ENCODE measurements around the gene PRL. TPM values are rescaled to one million over a fixed set of nuclear protein-coding genes. Genes with fewer than 3 reads are reported as not detected.

PRL gene
- total RNA-seq, 2 donors from 2014 or later, result not detected

DNA sequence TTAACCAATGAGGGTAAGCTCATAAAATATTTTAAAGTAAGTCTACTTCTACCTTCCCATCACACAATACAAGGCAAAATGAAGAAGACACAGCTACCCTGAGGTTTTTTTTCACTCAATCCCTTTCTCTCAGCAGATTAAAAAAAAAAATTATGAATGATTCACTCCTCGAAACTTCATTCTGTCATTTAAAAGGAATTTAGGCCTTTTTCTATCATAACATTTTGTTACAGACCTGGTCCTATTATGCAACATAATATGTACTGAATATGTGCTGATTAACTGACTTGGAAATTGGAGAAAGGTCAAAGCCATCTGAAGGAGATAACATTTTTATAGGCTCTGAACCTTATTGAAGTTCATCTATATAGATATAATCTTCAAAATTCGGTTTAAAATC, 45.5 kb downstream of the PRL start:
- Mint-ChIP-seq H3K36me3 (no peaks in the 10 kb centered on the region), H3K9me3 (peaks cover 0 to 3% of the 10 kb centered on the region in 2 donors), H3K27ac (no peak overlapping the region)
- no peak for DNase-seq (ENCODE audit: low spot score in 2 of 2)
- ATAC-seq, result no peak

DNA sequence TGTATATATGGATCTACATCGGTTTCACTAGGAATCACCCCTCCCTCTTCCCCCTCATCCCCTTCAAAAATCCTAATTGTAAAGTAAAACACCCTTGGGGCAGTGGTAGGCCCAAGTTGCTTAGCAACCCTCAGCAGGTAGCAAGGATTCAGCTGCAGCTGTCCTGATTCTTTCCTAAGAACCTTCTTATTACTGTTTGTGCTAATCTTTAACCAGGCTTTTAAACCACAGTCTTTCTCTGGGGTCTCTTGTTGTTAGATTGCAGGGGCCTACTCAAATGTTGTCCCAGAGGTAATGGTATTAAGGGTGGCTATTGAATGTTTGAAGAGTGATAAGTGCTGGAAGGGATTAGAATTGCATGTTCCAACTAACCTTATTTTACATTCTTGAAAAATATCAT, 46.4 kb downstream of the PRL start:
- Mint-ChIP-seq H3K9me3 (peaks cover 0 to 3% of the 10 kb centered on the region in 2 donors), H3K27ac (no peak overlapping the region), H3K36me3 (no peaks in the 10 kb centered on the region)
- no peak for DNase-seq (ENCODE audit: low spot score in 2 of 2)
- ATAC-seq, result no peak

DNA sequence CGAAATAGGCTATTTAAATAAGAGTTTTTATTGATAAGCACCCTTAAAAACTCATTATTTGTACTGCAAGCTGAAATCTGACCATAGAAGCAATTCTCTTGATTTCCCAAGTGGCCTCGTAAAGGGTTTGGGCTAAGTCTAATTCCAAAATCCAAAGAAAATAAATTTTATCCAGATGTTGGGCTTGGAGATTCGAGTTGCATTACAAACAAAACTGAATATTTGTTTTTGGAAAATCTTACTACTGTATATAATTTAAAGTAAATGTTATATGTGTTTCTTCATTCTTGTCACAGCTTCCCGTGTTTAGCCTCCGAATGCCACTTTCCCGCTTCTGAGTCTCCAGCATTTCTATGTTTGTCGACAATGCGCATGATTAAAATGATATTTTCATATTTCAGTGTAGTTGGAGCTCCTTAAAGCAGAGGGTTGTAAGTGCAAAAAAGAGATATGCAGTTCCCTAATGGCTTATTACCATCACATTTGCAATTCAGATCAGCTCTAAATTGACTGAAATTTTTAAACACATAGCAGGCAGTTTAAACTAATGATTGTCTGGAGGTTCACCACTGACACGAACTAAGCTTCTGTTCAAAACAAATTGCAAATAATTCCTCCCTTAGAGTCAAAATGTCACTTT, 47.0 kb downstream of the PRL start:
- no peak overlapping the region for H3K27ac Mint-ChIP-seq
- H3K36me3 Mint-ChIP-seq, result no peaks in the 10 kb centered on the region
- ATAC-seq (no peak), DNase-seq (ENCODE audit: low spot score in 2 of 2) (no peak)
- peaks cover 0 to 3% of the 10 kb centered on the region in 2 donors for H3K9me3 Mint-ChIP-seq

DNA sequence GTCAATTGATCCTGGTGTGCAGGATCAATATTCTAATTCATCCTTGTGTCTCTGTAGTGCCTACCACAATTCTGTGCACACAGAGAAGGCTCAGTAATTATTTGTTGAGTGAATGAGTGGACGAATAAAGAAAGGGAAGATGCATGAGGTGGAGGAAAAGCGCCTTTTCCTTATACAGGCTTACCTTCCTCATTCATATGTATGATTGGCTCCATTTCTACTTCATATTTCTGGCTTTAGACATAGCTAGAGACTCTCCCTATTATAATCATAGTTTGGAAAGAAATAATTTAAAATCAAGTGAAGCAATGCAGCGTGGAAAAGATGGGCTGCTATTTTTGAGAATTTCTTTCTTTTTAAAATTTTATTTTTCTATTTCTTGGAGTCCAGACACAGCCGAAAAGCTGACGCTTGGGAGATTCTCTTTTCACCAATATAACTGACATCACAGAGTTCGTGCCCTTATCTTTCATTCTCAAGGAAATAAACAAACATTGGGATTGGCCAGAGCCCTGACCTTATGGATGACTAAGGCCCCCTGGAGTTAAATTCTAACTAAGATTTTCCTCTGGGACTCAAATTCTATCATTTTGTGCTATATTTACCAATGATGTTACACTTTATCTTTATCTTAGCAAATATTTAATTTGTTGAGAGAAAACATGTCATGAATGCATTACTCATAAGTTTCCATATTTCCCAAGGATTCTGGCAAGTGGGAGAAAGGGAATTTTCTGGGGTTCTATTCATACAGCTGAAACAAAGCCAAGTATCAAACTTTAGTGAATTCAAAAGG, 48.1 kb downstream of the PRL start:
- peaks cover 0 to 3% of the 10 kb centered on the region in 2 donors for H3K9me3 Mint-ChIP-seq
- ATAC-seq (no peak), DNase-seq (ENCODE audit: low spot score in 2 of 2) (no peak)
- H3K27ac Mint-ChIP-seq, result no peak overlapping the region
- no peaks in the 10 kb centered on the region for H3K36me3 Mint-ChIP-seq

DNA sequence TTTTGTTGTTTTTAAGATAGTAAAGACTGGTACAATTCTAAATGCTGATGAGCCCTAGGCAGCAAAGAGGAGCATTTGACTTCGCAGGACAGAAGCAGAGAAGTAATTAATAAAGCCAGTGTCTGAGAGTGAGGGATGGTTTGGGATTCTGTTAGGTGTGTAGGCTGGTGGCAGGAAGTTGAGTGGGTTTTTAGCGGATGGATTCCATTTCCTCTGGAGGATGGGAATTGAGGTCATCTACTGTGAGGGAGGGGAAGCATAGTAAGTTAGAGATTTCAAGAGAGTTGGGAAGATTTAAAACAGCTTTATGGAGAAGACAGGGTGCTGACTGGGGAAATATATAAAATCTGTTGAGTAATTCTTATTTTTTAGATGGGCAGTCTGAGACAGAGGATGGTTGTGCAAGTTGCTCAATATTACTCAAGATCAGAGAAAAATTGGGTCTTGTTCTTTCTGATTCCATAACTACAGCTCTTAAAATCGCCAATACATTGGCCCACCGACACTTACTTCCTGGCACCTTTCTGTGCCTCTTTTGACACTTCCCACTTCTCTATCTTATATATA, 48.8 kb downstream of the PRL start:
- Mint-ChIP-seq H3K27ac (no peak overlapping the region), H3K9me3 (peaks cover under 1 to 3% of the 10 kb centered on the region in 2 donors), H3K36me3 (no peaks in the 10 kb centered on the region)
- no peak for DNase-seq (ENCODE audit: low spot score in 2 of 2)
- ATAC-seq, result no peak

DNA sequence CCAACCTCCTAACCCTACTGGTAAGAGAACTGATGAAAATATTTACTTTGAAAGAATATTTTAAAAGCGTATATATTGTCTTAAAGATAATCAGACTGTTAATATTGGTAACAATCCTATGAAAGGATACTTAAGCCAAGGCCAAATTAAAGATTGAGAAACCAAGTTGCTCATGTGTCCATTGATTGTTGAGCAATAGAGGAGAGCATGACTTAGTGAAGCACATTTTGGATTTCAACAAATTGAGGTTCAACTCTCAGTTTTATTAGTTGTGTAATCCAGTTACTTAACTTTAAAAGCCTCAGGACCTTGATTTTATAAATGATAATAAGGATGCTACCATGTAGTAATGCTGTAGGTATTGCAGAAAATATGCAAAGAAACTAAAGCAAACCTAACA, 56.8 kb downstream of the PRL start:
- Mint-ChIP-seq H3K9me3 (peaks cover 22 to 24% of the 10 kb centered on the region in 2 donors), H3K36me3 (peaks cover 0 to 5% of the 10 kb centered on the region in 2 donors), H3K27ac (no peak overlapping the region)
- no peak for DNase-seq (ENCODE audit: low spot score in 2 of 2)
- ATAC-seq, result no peak

DNA sequence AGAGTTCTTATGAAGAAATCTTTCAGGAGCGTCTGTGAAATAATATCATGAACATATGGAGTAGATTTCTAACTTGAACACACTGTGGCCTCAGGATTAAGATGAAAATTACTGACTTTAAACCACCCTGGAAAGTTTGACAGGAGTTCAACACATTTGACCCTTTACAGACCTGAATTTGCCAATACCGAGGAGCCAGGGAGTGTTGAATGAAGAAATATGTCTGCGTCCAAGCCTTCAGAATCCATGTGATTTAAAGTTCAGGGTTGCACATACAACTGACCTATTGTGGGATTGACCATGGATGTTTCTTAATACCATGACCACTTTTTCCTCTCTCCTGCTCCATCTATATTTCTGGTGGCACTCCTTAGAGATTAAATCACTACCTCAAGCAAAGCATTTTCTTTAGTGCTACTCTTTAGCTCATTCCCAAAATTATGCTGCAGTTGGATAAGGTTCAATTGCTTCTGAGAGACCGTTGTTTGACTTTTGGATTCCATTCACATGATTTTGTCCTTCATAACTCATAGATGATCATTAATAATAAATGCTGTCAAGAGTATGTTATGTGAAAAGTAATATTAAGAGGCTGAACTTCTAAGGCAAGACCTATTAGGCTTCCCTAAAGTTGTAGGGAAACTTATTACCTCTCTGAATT, 57.4 kb downstream of the PRL start:
- H3K36me3 Mint-ChIP-seq, result peaks cover 0 to 5% of the 10 kb centered on the region in 2 donors
- no peak for ATAC-seq
- no peak for DNase-seq (ENCODE audit: low spot score in 2 of 2)
- H3K27ac Mint-ChIP-seq, result no peak overlapping the region
- H3K9me3 Mint-ChIP-seq, result peaks cover 22 to 27% of the 10 kb centered on the region in 2 donors

DNA sequence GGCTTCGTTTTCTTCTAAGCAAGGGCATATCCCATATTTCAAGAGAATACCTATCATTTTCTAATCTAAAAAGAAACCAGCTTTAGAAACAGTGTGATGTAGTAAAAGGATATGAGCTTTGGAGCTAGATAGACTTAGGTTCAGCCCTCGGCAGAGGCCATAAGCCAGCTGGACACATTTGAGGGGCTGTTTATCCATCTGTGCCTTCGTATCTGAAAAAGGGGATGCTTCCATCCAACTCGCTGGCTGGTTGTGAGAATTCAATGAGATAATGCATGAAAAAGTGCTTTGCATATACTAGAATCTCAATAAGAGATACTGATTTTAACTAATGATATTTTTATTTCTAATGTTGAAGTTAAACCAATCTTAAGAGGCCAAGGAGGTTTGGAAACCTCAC, 58.0 kb downstream of the PRL start:
- no peak for DNase-seq (ENCODE audit: low spot score in 2 of 2)
- H3K27ac Mint-ChIP-seq, result no peak overlapping the region
- peaks cover 22 to 28% of the 10 kb centered on the region in 2 donors for H3K9me3 Mint-ChIP-seq
- H3K36me3 Mint-ChIP-seq, result peaks cover 0 to 5% of the 10 kb centered on the region in 2 donors
- no peak for ATAC-seq

DNA sequence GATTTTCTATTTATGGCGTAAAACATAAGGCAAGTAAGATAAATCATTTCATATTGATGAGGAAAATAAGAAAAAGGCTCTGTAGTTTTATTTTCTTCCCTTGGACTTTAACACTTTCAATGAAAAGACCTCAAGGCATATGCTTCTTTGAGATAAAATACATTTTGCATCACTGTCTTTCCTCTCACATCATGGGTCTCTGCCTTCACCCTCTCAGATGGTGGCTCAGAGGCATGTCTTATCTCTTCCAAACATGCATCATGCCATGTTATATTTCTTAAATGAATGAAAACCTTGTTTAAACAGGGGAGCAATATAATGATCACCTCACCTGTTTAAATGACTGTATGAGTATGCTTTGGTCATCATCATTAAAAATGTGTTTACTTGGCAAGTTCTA, 59.3 kb downstream of the PRL start:
- peaks cover 18 to 28% of the 10 kb centered on the region in 2 donors for H3K9me3 Mint-ChIP-seq
- H3K36me3 Mint-ChIP-seq, result peaks cover 0 to 5% of the 10 kb centered on the region in 2 donors
- ATAC-seq (no peak), DNase-seq (ENCODE audit: low spot score in 2 of 2) (no peak)
- H3K27ac Mint-ChIP-seq, result no peak overlapping the region

Measured in activated naive CD4-positive, alpha-beta T cell treated with anti-CD3 and anti-CD28 coated beads, Interleukin-2, amount 50 U/mL, for 72 hours (primary cell).